Measurements from ENCODE around the gene FBXL19. TPM values are rescaled to one million over a fixed set of nuclear protein-coding genes. Genes with fewer than 3 reads are reported as not detected.

FBXL19 gene
- total RNA-seq, 1 donor from 2014 or later, result 19.4 TPM

- Mint-ChIP-seq H3K27ac (ENCODE audit: unreplicated experiment) (peak overlapping the region; percentile 80), H3K4me3 (ENCODE audit: unreplicated experiment) (peak overlapping the region; percentile 76), H3K4me1 (ENCODE audit: low read depth) (peaks cover 29% of the 10 kb centered on the region), H3K9me3 (ENCODE audit: low read depth) (no peaks in the 10 kb centered on the region), H3K36me3 (ENCODE audit: low read depth) (peaks cover 4% of the 10 kb centered on the region), H3K27me3 (ENCODE audit: low read depth) (no peaks in the 10 kb centered on the region)
- no peak for DNase-seq (ENCODE audit: low spot score)
- TF ChIP-seq CTCF (IDR thresholded peaks at IDR 0.05), result no peak
Measured at GRCh38 chr16:30924913-30925631, 1.7 kb downstream of the FBXL19 start.

- no peaks in the 10 kb centered on the region for H3K9me3 Mint-ChIP-seq (ENCODE audit: low read depth)
- H3K4me3 Mint-ChIP-seq (ENCODE audit: unreplicated experiment), result no peak overlapping the region
- peaks cover 29% of the 10 kb centered on the region for H3K4me1 Mint-ChIP-seq (ENCODE audit: low read depth)
- no peak for DNase-seq (ENCODE audit: low spot score)
- TF ChIP-seq CTCF (IDR thresholded peaks at IDR 0.05), result no peak
- peaks cover 4% of the 10 kb centered on the region for H3K36me3 Mint-ChIP-seq (ENCODE audit: low read depth)
- H3K27me3 Mint-ChIP-seq (ENCODE audit: low read depth), result no peaks in the 10 kb centered on the region
- H3K27ac Mint-ChIP-seq (ENCODE audit: unreplicated experiment), result no peak overlapping the region
Measured at GRCh38 chr16:30925632-30925987, 2.2 kb downstream of the FBXL19 start.

- no peak for TF ChIP-seq CTCF (IDR thresholded peaks at IDR 0.05)
Measured at GRCh38 chr16:30925995-30926811, 2.8 kb downstream of the FBXL19 start.

GRCh38 chr16:30926937-30927788 lies 3.8 kb downstream of the FBXL19 start:
- Mint-ChIP-seq H3K9me3 (ENCODE audit: low read depth) (no peaks in the 10 kb centered on the region), H3K27ac (ENCODE audit: unreplicated experiment) (no peak overlapping the region), H3K4me1 (ENCODE audit: low read depth) (peaks cover 22% of the 10 kb centered on the region), H3K27me3 (ENCODE audit: low read depth) (no peaks in the 10 kb centered on the region), H3K4me3 (ENCODE audit: unreplicated experiment) (no peak overlapping the region), H3K36me3 (ENCODE audit: low read depth) (peaks cover 8% of the 10 kb centered on the region)
- no peak for TF ChIP-seq CTCF (IDR thresholded peaks at IDR 0.05)
- no peak for DNase-seq (ENCODE audit: low spot score)

More at GRCh38 chr16:30925995-30926811, 2.8 kb downstream of the FBXL19 start:
- H3K4me1 Mint-ChIP-seq (ENCODE audit: low read depth), result peaks cover 29% of the 10 kb centered on the region
- H3K9me3 Mint-ChIP-seq (ENCODE audit: low read depth), result no peaks in the 10 kb centered on the region
- H3K27me3 Mint-ChIP-seq (ENCODE audit: low read depth), result no peaks in the 10 kb centered on the region
- no peak for DNase-seq (ENCODE audit: low spot score)
- H3K27ac Mint-ChIP-seq (ENCODE audit: unreplicated experiment), result peak overlapping the region; percentile 65
- peaks cover 8% of the 10 kb centered on the region for H3K36me3 Mint-ChIP-seq (ENCODE audit: low read depth)
- H3K4me3 Mint-ChIP-seq (ENCODE audit: unreplicated experiment), result peak overlapping the region; percentile 27

Measured in chondrocyte (in vitro differentiated cells).